K562 (cell line): ENCODE data around the gene FANCC. TPM values are rescaled to one million over a fixed set of nuclear protein-coding genes. Genes with fewer than 3 reads are reported as not detected.

Experiments
- ATAC-seq: fragments of 200-7000 bp; cut with Tn5 transposase; 3 replicates; pipeline ENCODE4 v1.9.1; 2020; ENCODE audit warnings: moderate library complexity
- BruUV-seq: library from RNA; stranded (reverse); fragments of 400-500 nt; replicated peaks from 2 replicates; lab custom pipeline; 2021; lab: Mats Ljungman, UMichigan
- CTCF ChIA-PET: fragments of 300-600 bp; formaldehyde crosslinking; extraction: SDS; loops from one replicate; lab custom pipeline; 2021; ENCODE audit warnings: low intra/inter-chr PET ratio; lab: Yijun Ruan, JAX
- POLR2A ChIA-PET: fragments of 300-600, 350-650 bp; sonication (Branson Sonifier 250); formaldehyde crosslinking; extraction: SDS; loops from one replicate; lab custom pipeline; 2021; ENCODE audit warnings: antibody characterized with exemption, inconsistent platforms; lab: Yijun Ruan, JAX
- DNase-seq, 4 experiments: peaks; one replicate each; pipeline versions ENCODE4 v3.0.0 to v3.0.0-alpha.2; 2011 to 2018; ENCODE audit warnings: low spot score in 3 of 4, mixed read lengths in 3 of 4; ENCODE audit errors: extremely low read depth in 1 of 4
- FAIRE-seq: peaks from 2 replicates; lab custom pipeline; 2011; peaks lifted over from hg19 to GRCh38; lab: Jason Lieb, UNC
- H2AFZ ChIP-seq: 2 replicates; pipeline ENCODE4 v1.6.0; 2011; ENCODE audit warnings: low read depth, low read length, control low read depth, inconsistent platforms
- H3K27ac ChIP-seq: fragments of 200-600 bp; 3 replicates; pipeline ENCODE4 v1.8.0; 2011; ENCODE audit warnings: low read depth, mild to moderate bottlenecking, control low read depth, inconsistent platforms, low read length, moderate library complexity, mixed read lengths; ENCODE audit errors: extremely low read depth
- H3K27me3 ChIP-seq, 2 experiments: fragments of 300-600 bp in 1 of 2; 2 replicates in 1 of 2; 3 replicates in 1 of 2; pipeline versions ENCODE4 v1.6.0 to v1.8.0; 2011; ENCODE audit warnings: inconsistent platforms in 2 of 2, low read length in 2 of 2, mild to moderate bottlenecking in 1 of 2, mixed read lengths in 1 of 2, moderate library complexity in 1 of 2; ENCODE audit not compliant: control insufficient read depth in 2 of 2, insufficient read depth in 2 of 2
- H3K36me3 ChIP-seq: fragments of 300-600 bp; 3 replicates; pipeline ENCODE4 v1.8.0; 2011; ENCODE audit warnings: mild to moderate bottlenecking, low read length, inconsistent platforms; ENCODE audit not compliant: control insufficient read depth, insufficient read depth
- H3K4me1 ChIP-seq, 2 experiments: fragments of 200-600 bp in 1 of 2; replicated peaks in 1 of 2; 2 replicates in 1 of 2; 3 replicates in 1 of 2; pipeline versions ENCODE4 v1.5.1 to v1.8.0; 2011; ENCODE audit warnings: inconsistent platforms in 2 of 2, low read length in 2 of 2, mild to moderate bottlenecking in 1 of 2, mixed read lengths in 1 of 2, moderate library complexity in 1 of 2; ENCODE audit not compliant: control insufficient read depth in 2 of 2, insufficient read depth in 2 of 2
- H3K4me2 ChIP-seq: 2 replicates; pipeline ENCODE4 v1.6.1; 2011; ENCODE audit warnings: low read length, control low read depth, inconsistent platforms, mixed read lengths; ENCODE audit not compliant: insufficient read depth
- H3K4me3 ChIP-seq: fragments of 200-600 bp; sonication (generic), shearing (Covaris generic); 2 replicates; pipeline ENCODE4 v1.5.1; 2016; ENCODE audit warnings: control low read depth, inconsistent platforms
- H3K79me2 ChIP-seq: fragments of 200-600 bp; 3 replicates; pipeline ENCODE4 v1.8.0; 2011; ENCODE audit warnings: low read length, inconsistent platforms; ENCODE audit not compliant: control insufficient read depth, insufficient read depth
- H3K9ac ChIP-seq, 2 experiments: 2 replicates each; pipeline versions ENCODE4 v1.6.0 to v1.6.1; 2011; ENCODE audit warnings: low read depth in 2 of 2, low read length in 2 of 2, control low read depth in 1 of 2, inconsistent platforms in 1 of 2, mild to moderate bottlenecking in 1 of 2, mixed read lengths in 1 of 2; ENCODE audit not compliant: insufficient read depth in 1 of 2
- H3K9me1 ChIP-seq: one replicate; pipeline ENCODE4 v1.6.0; 2011; ENCODE audit warnings: inconsistent platforms, mild to moderate bottlenecking, low read length, moderate library complexity; ENCODE audit not compliant: control insufficient read depth, insufficient read depth
- H3K9me3 ChIP-seq: replicated peaks from 2 replicates; pipeline ENCODE4 v1.5.1; 2011; ENCODE audit warnings: low read depth, low read length, inconsistent platforms; ENCODE audit not compliant: control insufficient read depth, insufficient read depth
- H4K20me1 ChIP-seq: replicated peaks from 2 replicates; pipeline ENCODE4 v1.6.1; 2011; ENCODE audit warnings: low read length, inconsistent platforms, mixed read lengths; ENCODE audit not compliant: control insufficient read depth, insufficient read depth
- BACH1 ChIP-seq: fragments of 200-800 bp; sonication (Bioruptor generic); IDR thresholded peaks from 2 replicates; pipeline ENCODE4 v1.6.1; 2016; ENCODE audit warnings: missing genetic modification characterization, missing compliant biosample characterization
- FOXM1 ChIP-seq, 2 experiments: fragments of 450-650 bp in 1 of 2; sonication (generic) in 1 of 2; formaldehyde crosslinking in 1 of 2; IDR thresholded peaks; 2 replicates each; pipeline versions ENCODE4 v1.6.1 to v1.9.0; 2017 to 2022; ENCODE audit warnings: low read depth in 2 of 2, mild to moderate bottlenecking in 2 of 2, missing genetic modification reagents in 1 of 2, moderate library complexity in 1 of 2
- HDAC6 ChIP-seq: IDR thresholded peaks from 2 replicates; pipeline ENCODE4 v1.6.1; 2012; ENCODE audit warnings: low read depth, mild to moderate bottlenecking, control low read depth, inconsistent platforms, low read length, moderate library complexity
- HINFP ChIP-seq: fragments of 450-650 bp; conservative IDR thresholded peaks from 2 replicates; pipeline ENCODE4 v1.6.1; 2016; ENCODE audit warnings: missing genetic modification characterization, low read depth, mild to moderate bottlenecking, control low read depth, missing compliant biosample characterization
- HMGXB4 ChIP-seq: sonication (generic); formaldehyde crosslinking; IDR thresholded peaks from 2 replicates; pipeline ENCODE4 v1.8.1; 2023; ENCODE audit warnings: mild to moderate bottlenecking, missing genetic modification reagents
- HSF4 ChIP-seq: fragments of 250-450 bp; sonication (Bioruptor Pico); IDR thresholded peaks from 2 replicates; pipeline ENCODE4 v2.1.2; 2022; ENCODE audit warnings: mild to moderate bottlenecking, moderate library complexity, borderline replicate concordance
- MAFG ChIP-seq: fragments of 450-650 bp; conservative IDR thresholded peaks from 2 replicates; pipeline ENCODE4 v1.6.1; 2016; ENCODE audit warnings: missing genetic modification characterization, missing compliant biosample characterization
- MCM3 ChIP-seq: fragments of 450-650 bp; IDR thresholded peaks from 2 replicates; pipeline ENCODE4 v1.6.1; 2016
- NBN ChIP-seq: fragments of 450-650 bp; IDR thresholded peaks from 2 replicates; pipeline ENCODE4 v1.6.1; 2016; ENCODE audit warnings: low read depth, mild to moderate bottlenecking
- PTTG1 ChIP-seq: fragments of 450-650 bp; IDR thresholded peaks from 2 replicates; pipeline ENCODE4 v1.6.1; 2016; ENCODE audit warnings: low read depth, mild to moderate bottlenecking, missing genetic modification characterization, missing compliant biosample characterization
- TFE3 ChIP-seq: fragments of 450-650 bp; formaldehyde crosslinking; IDR thresholded peaks from 2 replicates; pipeline ENCODE4 v1.4.0; 2020; ENCODE audit warnings: mild to moderate bottlenecking, mixed read lengths
- ZC3H11A ChIP-seq: IDR thresholded peaks from 2 replicates; pipeline ENCODE4 v1.6.1; 2012; ENCODE audit warnings: low read depth, low read length, improper control_type of control experiment
- ZNF507 ChIP-seq: conservative IDR thresholded peaks from 2 replicates; pipeline ENCODE4 v1.6.1; 2017; ENCODE audit warnings: missing genetic modification characterization, missing compliant biosample characterization
- ZNF592 ChIP-seq: fragments of 450-650 bp; IDR thresholded peaks from 2 replicates; pipeline ENCODE4 v1.6.1; 2017; ENCODE audit warnings: antibody characterized with exemption, mild to moderate bottlenecking
- WGBS: fragments of 100-300 bp; shearing (Covaris generic); methylation state at CpG from one replicate; pipeline ENCODE4 v1.1.6; 2016; ENCODE audit warnings: low coverage, mixed read lengths; ENCODE audit not compliant: insufficient coverage; ENCODE audit errors: missing lambda C conversion rate; 5-methylcytosine and 5-hydroxymethylcytosine counted together
- in situ Hi-C: fragments of 300-500 bp; cut with MboI; formaldehyde crosslinking; loops from 4 replicates; pipeline ENCODE4 v1.15.0; 2018; ENCODE audit warnings: inconsistent platforms, mixed read lengths
- intact Hi-C: fragments of 100-400 bp; cut with micrococcal nuclease; formaldehyde crosslinking; loops from 2 replicates; pipeline ENCODE4 v1.14.2; 2022
- polyA plus RNA-seq, 8 experiments: library from polyadenylated mRNA; depleted of rRNA in 4 of 8; stranded (reverse) in 5 of 8; unstranded in 3 of 8; fragments of >200 nt; fragmentation: Nextera tagmentation in 2 of 8; fragmentation: Illumina TruSeq in 1 of 8; extraction: Ambion mirVana in 2 of 8; extraction: Trizol in 1 of 8; gene quantifications; 2 replicates each; pipeline versions ENCODE4 v1.2.1 to v1.2.3, GENCODE V29; 2011 to 2014; ENCODE audit warnings: inconsistent platforms in 1 of 8, missing spikeins in 1 of 8
- total RNA-seq, 7 experiments: library from RNA; depleted of rRNA in 6 of 7; stranded (reverse); fragments of >200 nt in 6 of 7; fragmentation: Illumina TruSeq in 2 of 7; extraction: Trizol in 2 of 7; gene quantifications; 2 replicates each; pipeline versions ENCODE4 v1.2.1 to v1.2.3, GENCODE V29; 2011 to 2021; ENCODE audit warnings: low replicate concordance in 1 of 7

Gene FANCC
- total and polyA plus RNA-seq, 9 of the 15 experiments (the other 6 are each of a cell fraction or from before 2014, with no cell fraction given) = 4.6 to 18.4 (median 14.2) TPM

DNA sequence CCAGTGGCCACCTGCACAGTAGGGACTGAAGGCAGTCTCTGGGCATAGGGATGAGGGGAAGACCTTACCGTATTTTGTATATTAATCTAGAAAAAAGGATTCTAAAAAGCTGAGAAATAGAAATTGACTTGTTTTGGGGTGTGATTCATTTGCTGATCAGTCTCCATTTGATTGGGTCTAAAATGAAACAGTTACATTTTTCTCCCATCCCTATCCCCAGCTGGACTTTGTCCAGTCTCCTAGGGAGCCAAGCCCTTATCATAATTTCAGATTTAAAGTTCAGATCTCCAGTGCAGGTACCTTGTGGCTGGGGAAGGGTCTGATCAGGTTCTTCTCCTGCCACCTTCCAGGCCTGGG lies 240.8 kb downstream of the FANCC start:
- POLR2A ChIA-PET = interaction anchor here (0.6 kb wide), 1 partner anchor 176 kb away, joined by 3 read pairs; no protein-coding TSS in a partner anchor
- H2AFZ ChIP-seq = no peak overlapping the region

More for the DNA sequence above, 240.8 kb downstream of the FANCC start:
- FAIRE-seq (no peak), DNase-seq (no peak), ATAC-seq (no peak)
- Histone ChIP-seq H3K79me2 (no peaks in the 10 kb centered on the region), H3K27me3 (no peaks in the 10 kb centered on the region), H3K9me1 (no peaks in the 10 kb centered on the region), H3K9me3 (no peaks in the 10 kb centered on the region), H4K20me1 (0 out of 2 replicates have a peak, but pooled peaks cover 5% of the 10 kb centered on the region), H3K36me3 (peaks cover 7% of the 10 kb centered on the region; the same call in 2 of the 3 replicates), H3K4me1 (peaks cover 0 to 3% of the 10 kb centered on the region in 2 experiments; a peak in 1 of 5 replicates), H3K4me3 (no peak overlapping the region), H3K9ac (0 out of 4 replicates have a peak overlapping the region, but pooled peaks of 1 of the 2 experiments have one; percentile 4), H3K4me2 (no peak overlapping the region), H3K27ac (no peak overlapping the region)
- WGBS = 36% methylated on average over 1 of the region's 1 CpG
- no TSS peak for BruUV-seq
- CTCF ChIA-PET = no interaction called here
- intact Hi-C loops = no loop called here
- in situ Hi-C loops = no loop called here
- TF ChIP-seq HDAC6 = no peak
- TF ChIP-seq NBN = no peak
- TF ChIP-seq ZNF507 (tag) = no peak
- no peak for TF ChIP-seq HMGXB4 (CRISPR knock-in tag)
- TF ChIP-seq MCM3 = no peak
- no peak for TF ChIP-seq PTTG1 (tag)
- no peak for TF ChIP-seq MAFG (tag)
- no peak for TF ChIP-seq HSF4 (CRISPR knock-in tag)
- TF ChIP-seq TFE3 (CRISPR knock-in tag) = no peak
- TF ChIP-seq ZC3H11A = no peak
- TF ChIP-seq HINFP (tag) = no peak
- no peak for TF ChIP-seq BACH1 (tag)
- no peak for TF ChIP-seq ZNF592
- TF ChIP-seq FOXM1 (IDR thresholded peaks at IDR 0.05; ENCODE audit: low read depth) = no peak
- no peak for TF ChIP-seq FOXM1 (CRISPR knock-in tag; IDR thresholded peaks at IDR 0.05; ENCODE audit: low read depth)
